HG03280 (cell line): ENCODE data around the gene PCDH9.

Source experiments
- ATAC-seq: cut with Tn5 transposase; IDR thresholded peaks from one replicate; pipeline ENCODE4 v1.9.1; 2021; ENCODE audit warnings: mild to moderate bottlenecking, moderate library complexity; ENCODE audit not compliant: unreplicated experiment

Gene PCDH9

DNA sequence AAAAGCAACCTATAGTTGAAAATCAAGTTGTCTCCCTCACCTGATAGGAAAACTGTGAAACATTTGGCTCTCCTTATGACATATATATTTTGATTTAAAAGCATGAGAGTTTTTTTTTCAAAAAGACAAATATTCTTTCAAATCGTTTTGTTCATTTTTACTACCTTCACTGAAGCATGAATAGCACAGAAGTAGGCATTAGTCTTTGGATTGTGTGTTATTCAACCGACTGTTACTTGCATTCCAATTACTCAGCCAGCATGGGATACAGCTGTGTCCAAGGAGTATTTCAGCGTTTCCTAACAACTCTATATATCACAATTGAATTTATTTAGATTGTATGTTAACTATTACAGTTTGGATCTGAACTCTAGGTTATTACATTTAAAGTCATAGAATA lies 135.2 kb downstream of the PCDH9 start:
- ATAC-seq, result no peak

DNA sequence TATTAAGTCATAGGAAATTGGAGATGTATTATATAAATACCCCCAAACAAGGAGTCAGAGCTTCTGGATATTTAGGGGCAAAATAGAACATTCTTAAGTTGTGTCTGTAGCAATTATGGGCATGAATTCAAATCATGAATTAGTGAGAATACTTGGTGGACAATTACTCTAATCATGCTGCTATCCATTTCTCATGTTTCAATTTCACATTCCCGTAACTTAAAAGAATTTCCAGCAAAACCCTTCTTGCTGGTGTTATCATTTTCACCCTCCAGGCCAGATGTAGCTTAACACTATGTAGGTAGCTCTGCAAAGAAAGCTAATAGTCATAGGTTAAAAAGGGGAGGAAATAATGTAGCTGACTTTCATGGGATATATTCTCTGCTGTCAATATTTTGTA lies 136.1 kb downstream of the PCDH9 start:
- no peak for ATAC-seq

DNA sequence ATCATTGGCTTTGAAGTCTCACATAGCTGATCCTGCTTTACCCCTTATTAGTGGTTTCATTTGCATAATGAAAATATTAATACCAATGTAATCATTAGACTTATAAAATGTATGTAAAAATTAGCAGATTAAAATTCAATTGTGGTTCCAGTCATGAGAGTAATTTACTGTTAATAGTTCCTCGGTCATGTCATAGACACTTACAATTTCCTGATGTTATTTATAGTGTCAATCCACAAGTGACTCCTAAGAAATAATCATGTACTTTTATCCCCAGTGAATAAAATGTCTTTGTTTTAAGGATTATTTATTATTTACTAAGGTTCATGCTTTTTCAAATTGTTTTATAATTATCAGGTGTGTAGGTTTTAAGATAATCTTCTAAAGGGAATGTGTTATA lies 138.5 kb downstream of the PCDH9 start:
- ATAC-seq, result no peak

DNA sequence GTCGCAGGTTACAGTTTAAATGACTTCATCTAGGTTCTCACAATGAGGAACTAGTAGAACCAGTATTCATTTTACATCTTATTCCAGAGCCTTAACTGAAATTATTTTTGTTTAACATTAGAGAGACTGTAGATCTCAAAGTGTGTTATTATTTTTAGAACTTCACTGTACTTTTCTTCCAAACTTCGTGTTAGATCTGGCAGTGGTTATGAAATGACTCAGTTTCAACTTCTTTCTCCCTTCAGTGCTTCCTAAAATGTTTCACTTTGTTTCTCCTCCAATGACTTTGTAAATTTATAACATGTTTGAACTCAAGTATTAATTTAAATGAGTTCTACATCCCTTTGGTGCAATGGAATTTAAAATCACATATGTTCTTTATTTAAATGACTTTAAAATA lies 139.3 kb downstream of the PCDH9 start:
- ATAC-seq, result no peak

DNA sequence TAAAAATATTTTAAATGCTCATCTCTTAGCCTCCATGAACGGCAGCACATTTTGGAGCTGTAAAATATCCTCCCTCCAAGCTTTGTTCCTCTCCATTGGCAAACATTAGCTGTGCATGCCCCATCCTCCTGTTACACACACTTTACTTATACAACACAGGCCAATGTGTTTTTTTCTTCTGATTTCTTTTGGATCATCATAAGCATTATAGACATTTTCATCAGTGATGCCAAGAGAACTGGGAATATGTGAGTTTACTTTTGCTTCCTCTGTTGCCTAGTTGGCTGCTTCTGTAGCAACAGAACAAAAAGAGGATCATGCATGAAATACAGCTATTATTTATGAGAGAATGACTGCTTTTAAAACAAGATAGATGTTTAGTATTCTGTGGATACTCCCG lies 142.6 kb downstream of the PCDH9 start:
- no peak for ATAC-seq

DNA sequence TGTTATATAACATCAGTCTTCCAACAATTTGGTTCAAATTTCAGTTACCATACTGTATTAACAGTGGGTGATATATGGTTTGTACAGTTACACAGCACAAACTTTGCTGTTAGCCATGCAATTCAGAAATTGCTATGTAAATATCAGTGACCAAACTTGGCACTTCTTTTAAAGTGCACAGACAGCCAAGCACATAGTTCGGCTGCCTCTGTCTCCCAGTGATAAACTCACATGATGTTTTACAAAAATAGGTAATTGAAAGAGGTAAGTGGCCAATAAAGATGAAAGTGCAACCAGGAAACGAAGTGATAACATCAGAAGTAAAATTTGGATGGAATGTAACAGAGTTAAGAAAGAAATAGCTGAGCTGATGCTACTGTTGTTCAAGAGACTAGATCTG lies 143.9 kb downstream of the PCDH9 start:
- no peak for ATAC-seq

DNA sequence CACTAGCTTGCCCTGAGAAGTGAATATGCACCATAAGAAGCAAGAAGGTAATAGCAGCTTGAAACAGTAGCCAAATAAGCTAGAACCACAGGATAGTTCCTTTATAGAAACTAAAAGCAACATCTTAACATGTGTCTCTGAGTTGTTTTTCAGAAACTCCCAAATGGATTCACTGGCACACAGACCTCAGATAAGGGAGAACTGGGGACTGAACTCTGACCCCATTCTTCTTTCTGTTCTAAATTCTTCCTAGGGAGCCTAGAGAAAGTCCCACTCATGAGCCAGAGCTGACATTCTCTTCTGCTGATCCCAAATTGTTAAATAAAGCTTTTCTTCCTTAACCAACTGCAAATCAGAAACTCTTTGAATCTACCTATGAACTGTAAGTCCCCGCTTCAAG lies 146.1 kb downstream of the PCDH9 start:
- no peak for ATAC-seq

DNA sequence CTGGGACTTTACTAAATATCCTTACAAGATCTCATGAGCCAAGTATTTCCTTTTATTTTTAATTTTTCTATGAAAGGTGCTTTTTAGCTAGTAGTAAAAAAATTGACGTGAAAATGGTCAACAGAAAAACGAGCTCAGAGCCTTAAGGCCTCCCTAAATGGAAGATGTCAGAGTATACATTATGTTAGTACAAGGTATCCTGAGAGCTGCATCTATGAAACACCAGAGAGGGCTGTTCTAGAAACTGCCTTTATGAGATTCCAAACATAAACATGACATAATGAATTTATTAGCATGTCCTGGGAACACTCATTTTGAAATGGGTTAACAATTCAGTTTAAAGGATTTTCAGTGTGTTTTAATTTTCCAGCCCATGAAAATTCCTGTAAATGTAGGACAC lies 146.6 kb downstream of the PCDH9 start:
- no peak for ATAC-seq

DNA sequence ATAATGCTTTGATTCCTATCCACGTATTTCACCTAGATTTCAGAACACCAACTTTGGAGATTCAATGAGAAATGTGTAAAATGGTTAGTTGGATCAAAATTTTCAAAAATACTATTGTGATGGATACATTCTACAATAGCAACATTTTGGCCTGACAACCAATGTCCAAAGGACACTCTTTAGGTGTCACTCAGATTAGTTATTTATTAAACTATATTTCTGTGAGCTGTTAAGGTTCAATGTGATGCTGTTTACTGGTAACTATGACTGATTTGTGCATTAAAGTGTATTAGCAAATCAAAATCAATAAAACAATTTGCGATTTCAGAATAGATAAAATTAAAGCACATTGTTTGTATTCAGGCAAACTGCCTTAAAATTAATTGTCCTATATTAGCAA lies 149.8 kb downstream of the PCDH9 start:
- no peak for ATAC-seq

DNA sequence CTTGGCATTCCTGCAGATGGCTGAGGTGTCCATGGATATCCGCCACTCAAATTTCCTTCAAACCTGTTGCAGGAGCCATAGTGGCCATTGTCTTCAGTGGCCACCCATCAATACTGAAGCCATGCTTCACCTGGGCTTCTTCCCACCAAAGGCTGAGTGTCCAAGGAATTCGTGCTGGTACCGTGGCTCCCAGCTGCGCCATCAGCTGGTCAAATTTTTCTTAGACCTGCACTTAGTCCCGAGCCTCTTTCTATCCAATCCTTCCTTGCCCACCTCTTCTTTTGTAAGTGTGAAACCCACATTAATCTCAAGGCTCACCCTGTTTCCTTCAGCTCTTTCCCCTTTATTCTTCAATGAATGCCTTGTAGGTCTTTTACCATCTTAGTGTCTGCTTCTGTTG lies 152.1 kb downstream of the PCDH9 start:
- ATAC-seq, result no peak

DNA sequence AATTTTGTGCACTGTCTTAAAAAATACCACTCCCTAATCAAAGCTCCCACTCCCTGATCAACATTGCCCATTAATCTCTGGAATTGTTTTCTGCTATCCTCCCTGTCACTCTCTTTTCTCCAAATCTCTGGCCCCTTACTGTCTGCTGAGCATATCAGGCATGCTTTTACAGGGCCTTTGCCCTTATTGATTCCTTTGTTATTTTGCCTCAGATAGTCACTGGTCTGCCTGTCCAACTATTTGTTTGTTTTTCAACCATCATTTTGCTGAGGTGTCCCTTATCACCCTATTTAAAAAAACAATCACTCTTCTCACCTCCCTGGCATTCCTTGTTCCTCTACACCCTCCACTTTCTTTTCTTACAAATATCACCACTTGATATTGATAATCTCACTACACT lies 153.0 kb downstream of the PCDH9 start:
- no peak for ATAC-seq

DNA sequence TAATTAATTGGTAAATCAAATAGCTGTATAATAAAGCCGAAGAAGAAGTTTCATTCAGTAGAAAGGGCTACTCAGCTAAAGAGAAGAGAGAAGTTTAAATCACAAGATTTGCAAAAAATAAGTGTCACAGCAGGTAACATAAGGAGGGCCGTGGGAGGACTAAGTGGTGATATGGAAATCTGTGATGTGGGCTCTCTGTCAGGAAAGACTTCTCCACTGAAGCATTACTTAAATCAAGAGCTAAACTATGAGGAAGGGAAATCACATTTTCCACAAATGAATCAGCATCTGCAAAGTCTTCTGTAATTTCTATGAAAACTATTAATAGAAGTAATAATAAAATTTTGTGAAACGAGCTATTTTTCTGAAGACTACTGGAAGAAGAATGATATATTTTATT lies 153.8 kb downstream of the PCDH9 start:
- no peak for ATAC-seq

DNA sequence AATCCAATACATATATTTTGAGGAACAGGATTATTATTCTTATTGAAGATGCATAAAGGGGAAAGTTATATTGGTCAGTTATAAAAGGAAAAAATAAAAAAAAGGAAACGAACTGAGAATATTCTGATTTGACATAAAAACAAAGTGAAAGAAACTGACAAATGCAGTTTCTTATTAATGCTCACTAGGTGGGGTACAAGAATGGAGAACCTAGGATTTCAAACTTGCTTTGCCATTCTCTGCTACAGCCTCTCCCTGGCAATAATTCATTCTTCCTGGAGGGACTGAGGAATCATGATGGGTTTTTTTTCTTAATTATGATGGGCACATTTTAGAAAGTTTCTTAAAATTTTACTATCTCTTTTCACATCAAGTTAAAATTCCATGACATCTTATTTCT lies 154.9 kb downstream of the PCDH9 start:
- no peak for ATAC-seq

DNA sequence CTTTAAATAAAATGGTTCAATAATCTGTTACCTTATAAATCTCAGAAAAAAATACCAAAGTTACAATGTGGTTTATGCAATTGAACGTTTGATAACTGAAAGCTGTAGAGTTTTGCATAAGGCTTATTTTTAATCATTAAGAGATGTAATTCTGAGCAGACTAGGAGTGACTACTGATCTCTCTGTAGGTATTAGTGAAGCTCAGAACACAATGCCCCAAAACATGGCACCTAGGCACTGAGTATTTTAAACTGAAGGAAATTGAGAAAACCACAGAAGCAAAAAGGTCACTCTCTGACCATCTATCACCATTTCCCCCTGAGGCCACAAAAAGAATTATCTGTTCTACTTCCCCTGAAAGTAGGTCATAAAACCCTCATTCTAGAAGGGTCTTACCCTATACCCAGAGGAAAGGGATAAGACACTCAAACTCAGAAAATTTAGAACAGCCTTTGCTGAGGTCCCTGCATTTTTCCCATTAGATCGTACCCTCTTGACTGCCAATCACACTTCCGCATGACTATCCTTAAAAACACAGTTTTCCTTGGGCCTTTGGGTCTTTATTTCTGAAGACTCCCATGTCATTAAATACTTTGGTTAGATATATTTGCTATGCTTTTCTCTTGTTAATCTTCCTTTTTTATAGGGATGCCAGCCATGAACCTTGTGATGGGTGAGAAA lies 158.1 kb downstream of the PCDH9 start:
- no peak for ATAC-seq

DNA sequence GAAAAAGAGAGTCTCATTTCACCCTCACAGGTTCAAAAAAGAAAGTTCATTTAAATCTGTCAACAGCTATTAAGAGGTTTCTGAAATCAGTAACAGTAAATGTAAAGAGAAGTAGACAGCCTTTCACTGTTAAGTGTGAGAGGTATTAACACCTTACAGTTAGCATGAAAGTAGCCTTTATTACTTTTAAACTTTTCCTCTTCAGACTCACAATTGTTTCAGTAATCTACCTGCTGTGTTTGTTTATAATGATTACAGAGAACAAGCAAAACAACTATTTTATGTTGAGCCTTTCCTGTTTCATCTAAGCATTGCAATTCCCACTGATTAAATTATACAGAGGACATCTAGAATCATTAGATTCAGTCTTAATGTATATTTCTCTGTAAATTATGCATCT lies 159.8 kb downstream of the PCDH9 start:
- ATAC-seq, result no peak

DNA sequence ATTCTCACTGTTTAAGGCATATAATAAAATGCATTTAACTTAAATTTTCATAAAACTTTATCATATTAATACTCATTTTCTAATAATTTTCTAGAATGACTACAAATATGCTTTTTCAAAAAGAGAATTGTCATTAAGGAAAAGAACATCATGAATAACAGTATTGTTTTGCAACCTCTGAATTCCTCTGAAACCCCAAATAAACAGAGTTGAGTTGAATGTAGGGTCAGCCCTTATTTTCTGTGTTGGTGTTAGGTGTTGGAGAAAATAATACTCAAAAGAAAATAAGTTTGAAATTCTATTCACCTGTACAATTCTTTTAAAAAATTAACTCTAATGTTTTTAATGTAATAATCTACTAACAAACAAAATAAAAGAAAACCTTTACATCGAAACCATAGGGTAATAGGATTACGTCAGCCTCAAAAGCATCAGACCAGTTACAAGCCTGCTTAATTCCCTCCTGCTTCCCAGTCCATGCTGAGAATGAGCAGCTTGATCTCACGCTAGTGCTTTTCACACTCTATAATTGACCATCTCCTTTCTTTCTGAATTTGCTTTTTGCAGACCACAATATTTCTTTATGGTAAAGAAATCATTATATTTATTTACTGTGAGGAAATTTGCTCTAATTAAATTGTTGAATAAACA lies 160.9 kb downstream of the PCDH9 start:
- ATAC-seq, result no peak

DNA sequence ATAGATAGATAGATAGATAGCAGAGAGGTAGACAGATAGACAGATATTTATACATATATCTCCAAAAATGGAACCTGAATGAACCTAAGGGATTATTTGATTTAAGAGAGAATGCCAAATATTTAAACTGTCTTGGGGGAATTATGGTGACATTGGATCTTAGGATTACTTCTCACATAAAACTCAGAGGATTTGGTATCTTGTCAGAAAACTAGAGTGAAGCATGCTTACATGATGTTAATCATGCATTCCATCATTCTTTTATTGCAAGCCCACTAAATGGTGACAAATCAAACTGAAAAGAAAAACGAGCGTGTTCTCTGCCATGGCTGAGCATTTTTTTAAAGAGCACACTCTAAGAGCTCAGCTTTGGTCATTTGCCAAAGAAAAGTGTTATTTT lies 165.2 kb downstream of the PCDH9 start:
- ATAC-seq, result no peak

DNA sequence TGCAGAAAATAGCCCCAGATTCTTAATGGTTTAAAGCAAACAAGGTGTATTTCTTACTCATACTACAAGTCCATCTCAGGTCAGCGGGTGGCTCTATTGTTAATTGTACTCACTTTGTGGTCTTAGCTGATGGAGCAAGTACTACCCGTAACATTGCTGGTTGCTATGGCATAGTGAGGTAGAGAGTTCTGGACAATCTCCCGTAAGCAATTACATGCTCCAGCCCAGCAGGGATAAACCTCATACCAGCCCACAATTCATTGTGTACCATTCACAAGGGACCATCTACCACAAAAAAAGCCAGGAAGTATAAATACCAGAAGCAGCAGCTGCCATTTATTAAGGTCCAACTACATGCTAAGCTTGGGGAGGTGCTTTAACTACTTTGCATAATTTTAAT lies 167.1 kb downstream of the PCDH9 start:
- ATAC-seq, result no peak

DNA sequence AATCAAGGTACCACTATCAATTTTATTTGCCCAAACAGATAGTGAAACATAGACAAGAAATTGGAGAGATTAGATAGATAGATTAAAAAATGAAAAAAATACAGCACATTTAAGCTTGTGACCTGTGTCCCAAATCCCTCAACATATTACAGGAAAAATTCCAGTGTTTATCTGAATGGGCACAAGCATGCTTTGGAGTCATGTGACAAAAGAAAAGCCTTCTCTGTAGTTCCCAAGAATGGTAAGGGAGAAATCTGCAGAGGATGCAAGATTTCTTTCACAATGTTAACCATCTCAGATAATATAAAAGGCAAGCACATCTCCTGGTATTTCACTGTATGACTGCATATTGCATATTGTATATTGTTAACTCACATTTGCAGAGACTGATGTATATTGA lies 168.0 kb downstream of the PCDH9 start:
- ATAC-seq, result no peak

DNA sequence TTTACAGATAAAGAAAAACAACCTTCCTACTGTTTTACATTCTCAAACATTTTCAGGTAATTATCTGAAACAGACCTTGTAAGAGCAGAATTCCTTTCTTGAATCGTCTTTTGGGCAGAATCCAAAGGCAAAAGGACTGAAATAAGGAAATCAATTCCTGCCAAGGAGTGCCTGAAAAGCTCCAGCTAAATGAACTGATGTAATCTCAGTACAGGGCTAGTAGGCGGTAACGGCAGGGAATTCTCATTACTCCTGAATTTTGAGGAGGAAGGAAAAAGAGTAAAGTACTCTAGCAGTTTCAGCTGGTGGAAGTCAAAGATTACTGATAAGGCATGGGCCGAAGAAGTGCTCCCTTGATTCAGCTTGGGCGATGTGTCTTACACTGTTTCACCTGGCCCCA lies 168.4 kb downstream of the PCDH9 start:
- no peak for ATAC-seq

DNA sequence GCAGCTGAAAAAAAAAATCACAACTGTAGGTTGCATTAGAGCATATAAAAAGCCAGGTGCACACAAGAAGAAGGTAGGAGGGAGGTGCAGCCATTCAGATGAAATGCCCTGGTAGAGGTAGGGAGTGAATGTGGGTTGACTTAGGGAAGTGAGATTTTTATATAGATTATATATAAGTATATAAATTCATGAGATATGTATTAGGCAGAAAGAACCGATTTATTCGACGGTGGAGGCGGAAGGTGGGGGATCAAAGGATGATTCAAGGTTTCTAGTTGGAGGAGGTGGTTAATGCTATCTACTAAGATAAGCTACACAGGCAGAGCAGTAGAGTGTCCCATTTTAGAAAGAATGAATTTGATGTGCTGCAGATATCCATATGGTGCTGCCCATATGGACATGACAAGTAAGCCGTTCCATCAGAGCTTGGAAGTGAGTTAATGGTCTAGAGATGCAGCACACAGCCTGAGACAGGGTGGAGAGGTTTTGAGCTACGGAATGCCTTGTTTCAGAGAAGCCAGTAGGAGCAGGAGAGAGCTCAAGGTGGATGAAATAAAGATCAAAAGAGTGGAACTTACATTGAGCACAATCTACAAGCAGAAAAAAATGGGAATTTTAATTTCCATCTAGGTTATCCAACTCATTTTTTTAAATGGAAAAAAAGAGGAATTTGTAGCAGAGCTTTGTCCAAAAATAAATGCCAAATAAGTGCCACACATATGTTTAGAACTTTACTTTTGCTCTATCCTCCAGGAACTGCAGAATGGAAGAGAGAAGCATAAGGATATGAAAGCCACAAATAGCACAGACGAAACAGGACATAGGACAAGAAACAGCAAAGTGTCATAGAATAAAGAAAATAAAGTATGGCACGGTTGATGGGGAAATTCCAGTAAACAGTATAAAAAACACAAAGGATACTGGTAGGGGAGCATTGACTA lies 177.3 kb downstream of the PCDH9 start:
- ATAC-seq, result no peak

DNA sequence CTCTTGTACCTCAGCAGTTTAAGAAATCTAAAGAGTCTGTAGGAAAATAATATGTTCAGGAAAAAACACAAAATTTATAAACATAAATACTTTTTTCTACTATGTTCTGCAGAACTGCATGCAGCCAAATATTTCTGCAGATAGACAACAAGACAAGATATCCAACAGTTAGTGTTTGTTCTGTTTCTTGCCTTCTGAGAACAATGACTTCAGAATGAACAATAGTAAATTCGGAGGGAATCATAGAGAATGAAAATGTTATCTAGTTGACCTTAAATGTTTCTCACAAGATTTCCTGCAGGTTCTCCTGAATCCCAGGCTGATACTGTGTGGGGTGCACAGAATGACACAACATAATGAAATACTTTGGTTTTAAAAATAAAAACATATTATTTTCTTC lies 180.4 kb downstream of the PCDH9 start:
- ATAC-seq, result no peak
